ENCODE data around the gene GNG11. TPM values are rescaled to one million over a fixed set of nuclear protein-coding genes. Genes with fewer than 3 reads are reported as not detected.

Gene GNG11
- total RNA-seq, 5 donors from 2014 or later (not counting 1 experiment from before 2014, with no cell fraction given), result 0.09 to 0.35 (median 0.12) TPM; not detected in 2

DNA sequence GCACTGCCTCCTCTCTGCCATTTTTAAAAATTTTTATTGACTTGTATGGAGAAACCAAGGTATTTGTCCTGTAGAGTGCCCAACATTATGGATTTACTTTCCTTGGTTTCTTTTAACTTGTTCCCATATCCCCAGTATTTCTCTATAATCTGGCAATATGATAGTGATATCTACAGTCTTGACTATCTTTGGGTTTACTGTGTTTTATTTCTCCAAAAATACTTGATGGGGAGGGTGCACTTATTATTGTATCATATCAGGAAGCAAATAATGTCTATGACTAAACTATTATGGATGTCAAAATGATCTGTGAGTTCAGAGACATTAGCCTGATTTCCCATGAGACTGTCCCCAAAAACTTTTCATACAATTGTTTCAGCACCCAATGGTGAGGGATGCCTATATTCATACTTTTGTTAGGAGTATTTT, 37.6 kb upstream of the GNG11 start:
- Mint-ChIP-seq H3K4me3 (no peak overlapping the region), H3K4me1 (no peaks in the 10 kb centered on the region), H3K36me3 (no peaks in the 10 kb centered on the region), H3K27me3 (peaks cover 12 to 15% of the 10 kb centered on the region in 2 donors), H3K27ac (no peak overlapping the region), H3K9me3 (peaks cover 0 to 6% (median 0%) of the 10 kb centered on the region in 3 donors)
- no peaks in the 10 kb centered on the region for H3K4me1 ChIP-seq (ENCODE audit: control insufficient read depth in 1 of 2, extremely low read depth in 1 of 2, insufficient read depth in 2 of 2, low read length in 2 of 2)
- POLR2A ChIA-PET, result no interaction called here
- CTCF ChIA-PET, result no interaction called here
- no peaks in the 10 kb centered on the region for H3K36me3 ChIP-seq (ENCODE audit: control insufficient read depth in 2 of 2, extremely low read depth in 1 of 2, insufficient read depth in 1 of 2, low read length in 1 of 2)
- H3K27ac ChIP-seq (ENCODE audit: low read length), result no peak overlapping the region
- peaks cover 0 to 2% of the 10 kb centered on the region in 2 experiments for H3K27me3 ChIP-seq (replicated peaks in 1 of 2; ENCODE audit: control insufficient read depth in 2 of 2, extremely low read depth in 1 of 2, insufficient read depth in 2 of 2, low read length in 1 of 2)
- no peak overlapping the region for H3K4me3 ChIP-seq (ENCODE audit: control insufficient read depth in 1 of 2, extremely low read depth in 1 of 2, low read length in 1 of 2)
- ATAC-seq (replicated peaks in 1 of 4), result no peak
- no peaks in the 10 kb centered on the region for H3K9me3 ChIP-seq
- no peak for DNase-seq

DNA sequence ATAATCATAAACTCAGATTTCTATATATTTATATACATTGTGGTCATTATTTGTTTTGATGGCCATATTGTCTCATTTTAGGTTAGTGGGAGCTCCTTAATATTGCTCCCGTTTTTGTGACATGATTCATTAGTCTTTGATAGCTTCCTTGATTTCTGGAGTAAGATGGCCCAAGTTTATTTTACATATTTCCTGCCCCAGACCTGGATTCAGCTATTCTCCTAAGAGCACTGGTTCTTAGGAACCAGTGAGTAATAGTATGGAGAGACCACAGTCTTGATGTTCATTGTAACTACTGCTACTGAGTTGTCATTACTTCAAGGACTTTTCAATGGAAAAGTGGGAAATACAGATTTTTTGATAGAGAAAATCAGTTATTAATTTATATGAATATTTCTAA, 37.0 kb upstream of the GNG11 start:
- Histone ChIP-seq H3K36me3 (ENCODE audit: control insufficient read depth in 2 of 2, extremely low read depth in 1 of 2, insufficient read depth in 1 of 2, low read length in 1 of 2) (no peaks in the 10 kb centered on the region), H3K4me1 (ENCODE audit: control insufficient read depth in 1 of 2, extremely low read depth in 1 of 2, insufficient read depth in 2 of 2, low read length in 2 of 2) (no peaks in the 10 kb centered on the region), H3K27ac (ENCODE audit: low read length) (no peak overlapping the region), H3K4me3 (ENCODE audit: control insufficient read depth in 1 of 2, extremely low read depth in 1 of 2, low read length in 1 of 2) (no peak overlapping the region), H3K9me3 (no peaks in the 10 kb centered on the region), H3K27me3 (replicated peaks in 1 of 2; ENCODE audit: control insufficient read depth in 2 of 2, extremely low read depth in 1 of 2, insufficient read depth in 2 of 2, low read length in 1 of 2) (peaks cover under 1 to 2% of the 10 kb centered on the region in 2 experiments)
- ChIA-PET CTCF (no interaction called here), POLR2A (no interaction called here)
- no CpG with 5 or more reads among the region's 1 CpG for WGBS (ENCODE audit: insufficient coverage)
- H3K4me1 Mint-ChIP-seq, result peaks cover under 1 to 2% (median under 1%) of the 10 kb centered on the region in 3 donors
- H3K36me3 Mint-ChIP-seq, result no peaks in the 10 kb centered on the region
- no peak overlapping the region for H3K27ac Mint-ChIP-seq
- H3K27me3 Mint-ChIP-seq, result peaks cover 16 to 21% of the 10 kb centered on the region in 2 donors
- peaks cover 0 to 3% (median 0%) of the 10 kb centered on the region in 3 donors for H3K9me3 Mint-ChIP-seq
- no peak for ATAC-seq (replicated peaks in 1 of 4)
- H3K4me3 Mint-ChIP-seq, result no peak overlapping the region
- DNase-seq, result no peak

DNA sequence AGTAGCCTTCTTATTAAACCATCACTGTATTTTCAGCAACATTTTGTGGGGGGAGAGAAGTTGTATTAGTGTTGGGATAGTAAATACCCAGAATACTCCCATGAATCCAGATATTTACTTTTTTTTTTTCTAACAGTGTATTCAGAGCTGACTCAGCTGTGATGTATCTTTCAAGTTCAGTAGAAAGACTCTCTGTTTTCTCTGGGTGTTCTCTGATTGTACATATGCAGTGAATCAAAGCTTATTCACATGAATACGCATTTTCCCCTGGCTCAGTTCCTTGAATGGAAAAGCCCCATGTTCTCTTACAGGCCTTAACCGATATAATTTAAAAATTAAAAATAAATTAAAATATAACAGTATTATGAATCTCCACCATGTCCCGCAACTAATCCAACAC, 32.3 kb upstream of the GNG11 start:
- Histone ChIP-seq H3K4me1 (ENCODE audit: control insufficient read depth in 1 of 2, extremely low read depth in 1 of 2, insufficient read depth in 2 of 2, low read length in 2 of 2) (peaks cover 5 to 10% of the 10 kb centered on the region in 2 experiments), H3K9me3 (no peaks in the 10 kb centered on the region), H3K27me3 (replicated peaks in 1 of 2; ENCODE audit: control insufficient read depth in 2 of 2, extremely low read depth in 1 of 2, insufficient read depth in 2 of 2, low read length in 1 of 2) (peaks cover 2 to 19% of the 10 kb centered on the region in 2 experiments), H3K27ac (ENCODE audit: low read length) (no peak overlapping the region), H3K4me3 (ENCODE audit: control insufficient read depth in 1 of 2, extremely low read depth in 1 of 2, low read length in 1 of 2) (no peak overlapping the region), H3K36me3 (ENCODE audit: control insufficient read depth in 2 of 2, extremely low read depth in 1 of 2, insufficient read depth in 1 of 2, low read length in 1 of 2) (no peaks in the 10 kb centered on the region)
- no CpG with 5 or more reads among the region's 3 CpGs for WGBS (ENCODE audit: insufficient coverage)
- DNase-seq (no peak), ATAC-seq (replicated peaks in 1 of 4) (no peak)
- Mint-ChIP-seq H3K27me3 (peaks cover 47 to 48% of the 10 kb centered on the region in 2 donors), H3K27ac (no peak overlapping the region), H3K4me3 (peak overlapping the region in 1 of 3 donors; percentile 75), H3K36me3 (no peaks in the 10 kb centered on the region), H3K4me1 (peaks cover 9 to 12% (median 10%) of the 10 kb centered on the region in 3 donors), H3K9me3 (no peaks in the 10 kb centered on the region)
- CTCF ChIA-PET, result no interaction called here
- POLR2A ChIA-PET, result no interaction called here

DNA sequence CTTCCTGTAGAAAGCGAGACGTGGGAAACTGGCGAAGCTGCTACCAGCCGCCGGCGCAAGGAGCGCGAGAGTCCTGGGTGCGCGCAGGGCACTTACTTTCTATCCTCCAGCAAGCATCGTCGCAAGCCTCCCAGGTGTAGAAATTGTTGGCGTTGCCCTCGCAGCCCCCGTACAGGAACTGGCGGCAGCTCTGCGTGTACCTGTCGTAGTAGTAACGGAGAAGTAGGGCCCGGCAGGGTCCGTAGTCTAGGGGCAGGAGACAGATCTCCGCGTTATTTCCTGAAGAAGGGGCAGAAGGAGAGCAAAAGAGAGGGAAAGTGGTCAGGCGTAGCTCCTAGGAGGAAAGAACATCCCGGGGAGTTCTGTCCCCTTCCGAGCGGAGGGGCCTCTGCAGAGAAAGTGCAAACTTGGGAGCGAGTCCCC, 31.5 kb upstream of the GNG11 start:
- Mint-ChIP-seq H3K27ac (no peak overlapping the region), H3K36me3 (no peaks in the 10 kb centered on the region), H3K9me3 (no peaks in the 10 kb centered on the region), H3K27me3 (peaks cover 47 to 50% of the 10 kb centered on the region in 2 donors), H3K4me1 (peaks cover 9 to 12% (median 10%) of the 10 kb centered on the region in 3 donors), H3K4me3 (peak overlapping the region in 2 of 3 donors; percentile 51 to 75)
- H3K4me3 ChIP-seq (ENCODE audit: control insufficient read depth in 1 of 2, extremely low read depth in 1 of 2, low read length in 1 of 2), result peak overlapping the region in 1 of 2 donors; percentile 69
- ATAC-seq (replicated peaks in 1 of 4) (no peak), DNase-seq (no peak)
- ChIA-PET POLR2A (no interaction called here), CTCF (no interaction called here)
- H3K27me3 ChIP-seq (replicated peaks in 1 of 2; ENCODE audit: control insufficient read depth in 2 of 2, extremely low read depth in 1 of 2, insufficient read depth in 2 of 2, low read length in 1 of 2), result peaks cover 2 to 19% of the 10 kb centered on the region in 2 experiments
- no peak overlapping the region for H3K27ac ChIP-seq (ENCODE audit: low read length)
- no peaks in the 10 kb centered on the region for H3K36me3 ChIP-seq (ENCODE audit: control insufficient read depth in 2 of 2, extremely low read depth in 1 of 2, insufficient read depth in 1 of 2, low read length in 1 of 2)
- H3K4me1 ChIP-seq (ENCODE audit: control insufficient read depth in 1 of 2, extremely low read depth in 1 of 2, insufficient read depth in 2 of 2, low read length in 2 of 2), result peaks cover 5 to 10% of the 10 kb centered on the region in 2 experiments
- 1% methylated on average over 24 of the region's 28 CpGs for WGBS (ENCODE audit: insufficient coverage)
- H3K9me3 ChIP-seq, result no peaks in the 10 kb centered on the region

DNA sequence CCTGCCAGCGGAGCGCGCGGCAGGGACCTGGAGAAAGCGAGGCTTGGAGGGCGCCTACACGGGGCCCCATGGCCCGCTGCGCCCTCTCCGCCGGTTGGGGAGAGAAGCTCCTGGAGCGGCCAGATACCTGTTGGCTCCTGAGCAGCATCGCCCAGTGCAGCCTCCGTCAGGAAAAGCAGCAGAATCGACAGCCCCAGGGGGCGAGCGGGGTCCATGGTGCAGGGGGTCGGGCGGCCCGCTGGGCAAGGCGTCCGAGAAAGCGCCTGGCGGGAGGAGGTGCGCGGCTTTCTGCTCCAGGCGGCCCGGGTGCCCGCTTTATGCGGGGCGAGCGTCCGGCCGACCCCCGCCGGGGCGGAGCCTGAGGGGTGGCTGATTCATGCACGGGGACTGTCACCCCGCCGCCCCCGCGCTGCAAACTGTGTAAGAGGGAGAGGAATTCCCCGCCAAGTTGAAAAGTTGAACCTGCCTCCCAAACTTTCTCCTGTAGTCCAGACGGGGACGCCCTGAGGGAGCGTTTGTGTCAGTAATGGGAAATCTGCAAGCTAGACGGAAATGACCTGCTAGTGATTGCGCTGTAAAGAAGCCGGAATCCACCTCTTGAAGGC, 31.0 kb upstream of the GNG11 start, which contains the start of gene TFPI2:
Gene TFPI2, minus strand, starts transcription at position 290 of the 605 bp plus-strand sequence. Its CDS starts 75 bp downstream, at position 215.
- no peaks in the 10 kb centered on the region for H3K9me3 Mint-ChIP-seq
- no peak within 1 kb of the TSS for H3K27ac ChIP-seq (ENCODE audit: low read length)
- ChIA-PET CTCF (no interaction called here), POLR2A (no interaction called here)
- H3K4me3 ChIP-seq (ENCODE audit: control insufficient read depth in 1 of 2, extremely low read depth in 1 of 2, low read length in 1 of 2), result peak within 1 kb of the TSS in 1 of 2 donors; percentile 69
- H3K36me3 Mint-ChIP-seq, result no peaks in the 10 kb centered on the region
- H3K27ac Mint-ChIP-seq, result no peak within 1 kb of the TSS
- H3K27me3 Mint-ChIP-seq, result peaks cover 47 to 51% of the 10 kb centered on the region in 2 donors
- H3K4me3 Mint-ChIP-seq, result peak within 1 kb of the TSS in 2 of 3 donors; percentile 51 to 75
- DNase-seq, result no peak
- WGBS (ENCODE audit: insufficient coverage), result 3% methylated on average over 41 of the region's 49 CpGs
- H3K27me3 ChIP-seq (replicated peaks in 1 of 2; ENCODE audit: control insufficient read depth in 2 of 2, extremely low read depth in 1 of 2, insufficient read depth in 2 of 2, low read length in 1 of 2), result peaks cover 2 to 19% of the 10 kb centered on the region in 2 experiments
- H3K9me3 ChIP-seq, result no peaks in the 10 kb centered on the region
- peaks cover 5 to 10% of the 10 kb centered on the region in 2 experiments for H3K4me1 ChIP-seq (ENCODE audit: control insufficient read depth in 1 of 2, extremely low read depth in 1 of 2, insufficient read depth in 2 of 2, low read length in 2 of 2)
- peaks cover 9 to 12% (median 10%) of the 10 kb centered on the region in 3 donors for H3K4me1 Mint-ChIP-seq
- ATAC-seq (replicated peaks in 1 of 4), result peak in 1 of 4 experiments; percentile 17
- H3K36me3 ChIP-seq (ENCODE audit: control insufficient read depth in 2 of 2, extremely low read depth in 1 of 2, insufficient read depth in 1 of 2, low read length in 1 of 2), result no peaks in the 10 kb centered on the region

DNA sequence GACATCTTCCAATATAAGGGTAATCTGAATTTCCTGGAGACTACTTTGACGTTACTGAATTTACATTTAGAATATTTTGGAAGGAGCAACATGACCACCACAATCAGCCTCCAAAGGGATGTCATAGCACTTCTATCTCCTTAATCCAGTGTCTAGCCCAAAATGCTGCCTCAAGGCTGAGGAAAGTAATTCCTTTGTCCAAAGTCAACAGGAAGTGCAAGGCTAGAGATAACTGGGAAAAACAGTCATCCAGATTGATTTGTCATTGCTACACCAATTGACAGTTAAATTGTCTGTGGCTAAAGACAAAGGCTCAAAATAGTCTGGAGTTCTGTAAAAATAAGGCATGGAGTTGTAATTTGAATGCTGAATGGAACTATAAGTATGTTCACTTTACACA, 27.1 kb upstream of the GNG11 start:
- Histone ChIP-seq H3K27me3 (replicated peaks in 1 of 2; ENCODE audit: control insufficient read depth in 2 of 2, extremely low read depth in 1 of 2, insufficient read depth in 2 of 2, low read length in 1 of 2) (peaks cover 2 to 17% of the 10 kb centered on the region in 2 experiments), H3K36me3 (ENCODE audit: control insufficient read depth in 2 of 2, extremely low read depth in 1 of 2, insufficient read depth in 1 of 2, low read length in 1 of 2) (no peaks in the 10 kb centered on the region), H3K9me3 (no peaks in the 10 kb centered on the region), H3K27ac (ENCODE audit: low read length) (no peak overlapping the region), H3K4me1 (ENCODE audit: control insufficient read depth in 1 of 2, extremely low read depth in 1 of 2, insufficient read depth in 2 of 2, low read length in 2 of 2) (peaks cover 5 to 10% of the 10 kb centered on the region in 2 experiments), H3K4me3 (ENCODE audit: control insufficient read depth in 1 of 2, extremely low read depth in 1 of 2, low read length in 1 of 2) (no peak overlapping the region)
- POLR2A ChIA-PET, result no interaction called here
- Mint-ChIP-seq H3K9me3 (no peaks in the 10 kb centered on the region), H3K4me1 (peaks cover 9 to 11% (median 10%) of the 10 kb centered on the region in 3 donors), H3K27ac (no peak overlapping the region), H3K27me3 (peaks cover 31 to 47% of the 10 kb centered on the region in 2 donors), H3K36me3 (no peaks in the 10 kb centered on the region), H3K4me3 (no peak overlapping the region)
- DNase-seq (no peak), ATAC-seq (replicated peaks in 1 of 4) (no peak)
- no CpG with 5 or more reads among the region's 1 CpG for WGBS (ENCODE audit: insufficient coverage)
- CTCF ChIA-PET, result no interaction called here
